ENCODE results near the gene HOXB3.

Gene HOXB3

DNA sequence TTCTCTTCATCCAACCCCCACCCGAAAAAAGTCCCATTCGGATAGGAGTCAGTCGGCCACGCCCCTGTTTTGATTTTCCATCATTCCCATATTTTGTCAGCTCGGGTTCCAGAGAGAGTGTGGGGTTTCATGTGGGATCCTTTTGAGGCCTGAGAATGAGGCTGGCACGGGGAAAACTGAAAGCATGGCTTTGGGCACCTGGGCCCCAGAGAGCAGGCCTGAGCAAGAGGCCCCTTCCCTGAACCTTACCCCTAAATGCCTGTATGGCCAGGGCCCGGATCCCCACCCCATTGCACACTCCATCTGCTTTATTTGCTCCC lies 7.3 kb downstream of the HOXB3 start:
- DNase-seq, result no peak

- DNase-seq, result peak; percentile 66
These were observed 10.1 kb downstream of the HOXB3 start for GRCh38 chr17:48579760-48580554.

DNA sequence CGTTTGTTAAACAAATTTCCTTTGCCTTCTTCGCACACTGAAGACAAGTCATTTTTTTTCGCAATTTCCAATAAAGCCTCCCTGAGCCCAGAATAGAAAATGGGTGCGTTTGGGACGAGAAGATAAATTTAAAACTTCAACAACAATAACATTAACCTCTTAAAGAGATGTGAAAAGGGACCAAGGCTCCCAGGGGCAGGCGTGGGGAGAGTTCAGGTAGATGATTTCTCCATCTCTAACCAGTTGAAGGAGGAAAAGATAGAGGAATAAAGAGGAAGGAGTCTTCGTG lies 10.6 kb downstream of the HOXB3 start:
- DNase-seq, result no peak

GRCh38 chr17:48578616-48579470 lies 11.2 kb downstream of the HOXB3 start:
- DNase-seq, result no peak

DNA sequence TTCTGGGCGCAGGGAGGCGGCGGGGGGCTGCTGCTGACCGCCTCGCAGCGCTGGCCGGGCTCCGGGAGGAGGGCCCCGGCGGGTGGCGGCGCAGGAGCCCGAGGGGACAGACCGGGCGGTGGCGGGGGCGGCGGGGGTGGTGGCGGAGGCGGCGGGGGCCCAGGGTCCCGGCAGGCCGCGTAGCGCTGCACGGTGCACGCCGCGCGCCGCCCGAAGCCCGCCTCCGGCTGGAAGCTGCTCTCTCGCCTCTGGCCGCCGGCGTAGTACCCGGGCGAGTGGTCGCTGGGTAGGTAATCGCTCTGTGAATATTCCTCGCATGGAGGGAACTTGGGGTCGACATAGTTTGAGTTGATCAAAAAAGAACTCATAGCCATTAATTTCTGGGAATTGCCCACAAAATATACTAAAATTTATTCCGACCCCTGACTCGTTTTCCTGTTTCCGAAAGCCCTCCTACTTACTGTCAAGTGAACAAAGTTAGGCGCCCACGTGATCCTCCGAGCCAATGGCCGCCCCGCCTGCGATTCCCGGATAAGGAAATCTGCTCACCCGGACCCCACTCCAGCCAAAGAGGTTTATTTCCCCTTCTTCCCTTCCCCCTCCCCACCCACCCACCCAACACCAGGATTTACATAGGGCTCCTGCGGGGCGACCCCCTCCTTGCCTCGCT lies 12.0 kb downstream of the HOXB3 start, which contains the start of gene HOXB4:
Gene HOXB4 (minus strand): TSS at position 405 of the 670 bp plus-strand sequence. CDS start 31 bp downstream, at position 374.
- DNase-seq, result peak; percentile 83

DNA sequence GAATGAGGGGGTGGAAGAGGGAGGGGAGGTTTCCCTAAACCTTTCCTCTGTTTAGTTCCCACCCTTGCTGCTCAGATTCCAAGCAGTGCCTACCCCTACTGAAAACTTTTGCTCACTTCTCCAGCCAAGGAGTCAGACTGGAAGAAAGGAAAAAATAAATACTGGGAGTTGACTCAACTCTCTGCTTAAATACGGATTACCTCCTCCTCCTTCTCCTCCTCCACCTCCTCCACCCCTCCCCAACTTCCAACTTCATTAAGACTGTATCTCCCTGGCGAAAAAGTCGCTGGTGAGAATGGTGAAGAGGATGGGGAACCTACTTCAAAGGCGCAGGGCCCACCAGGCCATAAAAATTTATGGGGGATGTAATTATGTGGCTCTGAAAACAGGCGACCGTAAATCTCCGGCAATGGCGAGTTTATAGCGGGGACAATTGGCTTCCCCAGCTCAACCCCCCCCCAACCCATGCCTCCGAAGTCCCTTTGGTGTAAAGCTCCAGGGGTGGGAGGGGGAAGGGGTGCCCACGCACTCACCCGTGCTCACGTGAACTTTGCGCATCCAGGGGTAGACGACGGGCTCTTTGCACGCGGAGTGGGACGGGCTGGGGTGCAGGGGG lies 12.6 kb downstream of the HOXB3 start:
- peak; percentile 64 for DNase-seq

GRCh38 chr17:48576479-48577309 lies 13.3 kb downstream of the HOXB3 start:
- DNase-seq, result peak; percentile 70

DNA sequence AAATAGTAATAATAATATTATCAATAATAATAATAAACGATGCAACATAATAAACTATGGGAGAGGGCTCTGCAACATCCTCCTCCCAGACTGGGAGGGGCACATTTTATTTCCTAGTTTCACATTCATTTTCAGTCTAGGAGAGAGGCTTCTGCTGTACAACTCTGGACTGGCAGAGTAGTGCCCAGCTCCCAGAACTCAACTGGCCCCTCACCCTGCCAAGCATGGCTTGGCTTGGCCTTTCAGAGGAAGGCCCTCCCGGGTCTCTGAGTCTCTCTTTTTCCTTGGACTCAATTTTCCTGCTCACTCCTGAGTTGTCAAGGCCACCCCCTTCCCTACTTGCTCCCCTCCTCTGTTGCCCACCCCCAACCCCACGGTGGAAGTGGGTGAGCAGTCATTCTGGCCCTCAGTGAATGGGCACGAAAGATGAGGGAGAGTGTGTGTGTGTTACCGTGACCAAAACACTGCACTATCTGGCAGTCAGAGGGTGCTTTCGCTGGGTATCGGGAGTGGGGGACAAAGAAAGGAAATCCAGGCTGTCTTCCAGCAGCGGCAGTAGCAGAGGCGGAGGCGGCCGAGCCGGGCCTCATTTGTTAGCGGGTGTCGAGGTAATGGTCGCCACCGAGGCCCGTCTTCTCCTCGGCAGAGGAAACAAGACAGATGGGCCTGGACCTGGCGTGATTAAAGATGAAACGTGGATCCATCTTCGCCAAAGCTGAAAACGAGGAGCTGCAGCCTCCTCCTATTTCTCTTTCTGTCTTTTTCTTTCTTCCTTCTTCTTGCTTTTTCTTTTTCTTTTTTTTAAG lies 14.2 kb downstream of the HOXB3 start:
- DNase-seq, result no peak

GRCh38 chr17:48575066-48575582 lies 14.9 kb downstream of the HOXB3 start:
- DNase-seq, result peak; percentile 88

DNA sequence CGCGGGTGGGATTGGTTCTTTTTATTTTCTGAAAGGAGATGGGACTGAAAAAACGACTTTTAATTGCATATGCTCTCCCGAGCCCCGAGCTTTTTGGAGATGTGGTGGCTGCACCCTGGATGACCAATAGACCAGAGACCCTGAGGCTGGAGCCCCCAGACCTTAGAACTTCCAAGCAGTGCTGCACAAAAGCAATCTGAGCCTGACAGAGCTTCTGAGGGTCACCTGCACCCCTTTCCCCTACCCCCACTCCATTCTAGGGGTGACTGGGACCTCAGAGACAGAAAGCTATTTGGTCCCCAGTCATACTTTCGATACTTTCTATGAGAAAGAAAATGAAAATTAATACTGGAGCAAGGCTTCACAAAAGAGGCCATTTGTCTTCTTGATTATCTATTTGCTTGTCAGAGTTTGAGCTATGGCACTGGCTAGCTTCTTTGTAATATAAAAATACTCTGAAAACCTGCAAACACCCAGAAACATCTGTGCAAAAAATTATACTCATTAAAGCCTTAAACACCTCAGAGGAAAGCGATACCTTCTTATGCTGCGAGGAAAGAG lies 15.5 kb downstream of the HOXB3 start:
- no peak for DNase-seq

- DNase-seq, result no peak
These were observed 18.1 kb downstream of the HOXB3 start for GRCh38 chr17:48571826-48572417.

- DNase-seq, result no peak
These were observed 18.8 kb downstream of the HOXB3 start for GRCh38 chr17:48571024-48571818.

GRCh38 chr17:48570325-48571023 lies 19.6 kb downstream of the HOXB3 start:
- DNase-seq, result no peak

DNA sequence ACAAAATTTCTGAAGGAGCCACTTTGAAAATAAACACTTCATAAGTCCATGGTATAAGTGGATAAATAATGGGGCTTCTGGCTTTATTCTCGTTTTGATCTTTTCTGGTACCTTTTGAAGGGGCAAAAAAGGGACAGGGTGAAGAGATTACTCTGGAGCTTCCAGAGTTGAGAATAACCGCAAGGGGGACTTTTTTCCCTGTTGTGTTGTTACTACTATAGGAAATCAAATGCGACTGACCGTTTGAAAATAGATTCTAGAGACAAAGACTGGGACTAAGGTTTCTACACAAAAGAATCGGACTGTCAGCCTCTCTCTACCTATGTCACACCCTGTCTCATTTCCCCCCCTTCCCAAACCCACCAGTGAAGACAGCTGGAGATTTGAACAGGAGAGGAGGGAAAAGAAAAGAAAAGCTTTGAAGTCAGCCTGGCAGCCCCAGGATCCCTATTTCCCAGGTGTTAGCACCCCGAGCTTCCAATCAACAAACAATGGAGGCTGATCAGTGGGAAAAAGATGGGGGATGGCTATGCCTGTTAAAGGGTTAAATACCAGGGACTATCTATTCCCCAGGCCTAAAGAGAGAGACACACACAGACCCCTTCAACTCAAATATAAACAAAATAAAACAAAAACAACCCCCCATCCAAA lies 20.2 kb downstream of the HOXB3 start:
- no peak for DNase-seq

DNA sequence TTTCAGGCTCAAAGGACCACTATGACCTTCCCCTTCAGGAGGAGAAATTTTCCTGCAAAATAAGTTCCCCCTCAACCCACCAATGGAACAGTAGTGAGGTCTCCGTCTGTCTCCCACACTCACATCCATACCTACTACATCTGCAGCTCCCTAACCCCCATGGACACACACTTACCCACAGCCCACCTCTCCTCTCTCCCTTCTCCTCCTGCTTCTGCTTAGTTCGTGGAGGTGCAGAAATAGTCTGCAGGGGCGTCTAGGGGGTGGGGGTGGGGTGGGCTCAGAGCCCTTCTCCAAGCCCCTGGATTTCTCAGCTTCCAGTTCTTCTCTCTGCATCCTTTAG lies 20.8 kb downstream of the HOXB3 start:
- DNase-seq, result no peak

DNA sequence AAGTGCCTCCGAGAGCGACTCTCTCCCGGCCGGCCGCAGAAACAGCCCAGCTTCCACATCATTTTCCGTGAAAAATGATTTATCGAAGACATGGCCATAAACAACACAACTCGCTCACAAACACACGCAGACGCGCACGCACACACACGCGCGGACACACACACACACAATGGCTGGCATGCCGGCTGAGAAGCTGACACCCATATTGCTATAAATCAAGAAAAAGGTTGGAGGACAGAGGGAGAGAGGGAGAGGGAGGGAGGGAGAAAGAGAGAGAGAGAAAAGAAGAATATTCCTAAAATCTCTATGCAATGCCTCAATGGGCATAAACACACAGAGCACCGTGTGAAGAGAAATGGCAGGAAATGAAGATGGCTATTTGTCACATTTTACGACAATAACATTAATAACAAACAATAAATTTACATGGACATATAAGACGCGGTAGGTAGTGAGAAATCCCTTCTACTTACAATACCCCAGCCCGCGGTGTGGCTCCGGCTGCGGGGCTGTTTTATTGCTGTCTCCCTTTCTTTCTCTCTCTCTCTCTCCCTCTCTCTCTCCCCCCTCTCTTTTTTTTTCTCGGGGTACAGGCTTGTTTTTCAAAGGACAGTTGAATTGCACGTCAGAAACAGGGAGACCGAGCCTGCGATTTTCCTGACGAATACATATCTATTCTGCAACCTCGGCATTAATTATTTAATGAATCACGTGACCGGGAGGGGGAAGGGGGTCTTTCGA lies 21.4 kb downstream of the HOXB3 start:
- peak; percentile 69 for DNase-seq

DNA sequence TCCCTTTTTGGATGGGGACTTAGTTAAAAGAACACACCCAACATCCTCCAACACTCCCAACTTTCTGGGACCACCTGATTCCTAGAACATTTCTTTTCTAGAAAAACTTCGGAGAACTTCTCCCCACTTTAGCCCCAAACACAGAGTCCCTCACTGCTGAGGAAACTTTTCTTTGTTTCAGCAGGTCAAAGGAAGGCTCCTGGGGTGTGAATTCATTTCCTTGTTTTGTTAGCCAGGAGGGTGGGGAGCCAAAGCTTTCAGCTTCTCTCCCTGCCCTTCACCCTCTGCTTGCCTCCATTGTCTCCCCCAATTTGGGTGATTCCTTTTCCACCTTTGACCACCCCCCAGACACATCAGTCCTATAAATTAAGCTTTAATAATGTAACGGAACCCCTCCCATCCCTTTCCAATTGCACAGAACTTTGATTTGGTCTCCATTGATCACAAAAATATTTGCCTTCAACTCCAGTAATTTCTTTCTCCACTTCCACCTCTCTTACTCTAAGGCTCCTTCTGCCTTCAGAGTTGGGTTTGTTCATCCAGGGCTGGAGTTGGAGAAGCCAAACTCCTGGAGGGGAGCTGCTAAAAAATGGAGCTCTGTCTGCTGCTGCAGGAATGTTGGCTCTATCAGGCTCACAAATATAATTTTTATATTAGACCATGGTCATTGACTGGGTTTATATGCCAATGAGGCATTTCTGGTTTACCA lies 22.2 kb downstream of the HOXB3 start:
- no peak for DNase-seq

Data from fibroblast of upper back skin (primary cell).